GM18498 (cell line): ENCODE data around the gene GABRR1.

Experiments
- ATAC-seq: cut with Tn5 transposase; IDR thresholded peaks from one replicate; pipeline ENCODE4 v1.9.1; 2021; ENCODE audit warnings: mild to moderate bottlenecking, moderate library complexity; ENCODE audit not compliant: unreplicated experiment

The GABRR1 gene

DNA sequence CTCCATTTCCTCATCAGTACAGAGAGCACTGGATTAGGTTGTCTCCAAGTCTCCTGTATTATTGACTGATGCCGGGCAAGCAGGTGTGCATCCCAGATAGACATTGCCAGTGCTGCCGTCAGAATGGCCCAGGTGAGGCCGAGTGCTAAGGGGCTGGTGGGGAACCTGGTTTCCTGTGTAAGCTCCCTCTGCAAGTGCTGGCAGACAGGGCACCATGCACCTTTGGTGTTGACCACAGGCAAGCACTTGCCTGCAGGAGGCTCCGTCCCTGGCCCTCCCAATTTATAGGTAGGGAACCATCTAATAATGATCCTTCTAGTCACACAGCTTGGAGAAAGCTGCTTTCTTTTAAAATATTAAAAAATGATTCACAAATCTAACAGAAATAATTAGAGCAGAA lies 747 bp downstream of the GABRR1 start:
- no peak for ATAC-seq

GRCh38 chr6:89215391-89215790 lies 1.8 kb downstream of the GABRR1 start:
- ATAC-seq, result no peak

GRCh38 chr6:89214197-89214596 lies 3.0 kb downstream of the GABRR1 start:
- ATAC-seq, result no peak

GRCh38 chr6:89212472-89212871 lies 4.7 kb downstream of the GABRR1 start:
- no peak for ATAC-seq

GRCh38 chr6:89209457-89209856 lies 7.7 kb downstream of the GABRR1 start:
- no peak for ATAC-seq

DNA sequence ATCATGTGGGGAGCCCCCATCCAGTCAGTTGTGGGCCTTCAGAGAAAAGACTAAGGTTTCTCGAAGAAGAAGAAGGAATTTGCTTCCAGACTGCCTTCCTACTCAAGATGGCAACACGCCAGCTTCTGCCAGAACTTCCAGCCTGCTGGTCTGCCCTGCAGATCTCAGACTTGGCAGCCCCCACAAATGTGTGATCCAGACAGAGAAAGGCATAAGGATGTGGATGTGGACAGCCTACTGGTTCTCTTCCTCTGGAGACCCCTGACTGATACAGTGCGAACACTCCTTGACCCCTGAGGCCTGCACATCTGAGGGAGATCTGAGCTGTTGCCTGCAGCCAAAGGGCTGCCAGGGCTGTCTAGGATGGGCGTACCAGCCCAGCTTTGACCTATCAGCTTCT lies 8.6 kb downstream of the GABRR1 start:
- ATAC-seq, result no peak

GRCh38 chr6:89205819-89206218 lies 11.3 kb downstream of the GABRR1 start:
- no peak for ATAC-seq

GRCh38 chr6:89204096-89204495 lies 13.1 kb downstream of the GABRR1 start:
- ATAC-seq, result no peak

GRCh38 chr6:89200706-89201215 lies 16.4 kb downstream of the GABRR1 start:
- ATAC-seq, result no peak

GRCh38 chr6:89199579-89199978 lies 17.6 kb downstream of the GABRR1 start:
- ATAC-seq, result no peak

- no peak for ATAC-seq
These were observed 18.9 kb downstream of the GABRR1 start for GRCh38 chr6:89198235-89198634.

DNA sequence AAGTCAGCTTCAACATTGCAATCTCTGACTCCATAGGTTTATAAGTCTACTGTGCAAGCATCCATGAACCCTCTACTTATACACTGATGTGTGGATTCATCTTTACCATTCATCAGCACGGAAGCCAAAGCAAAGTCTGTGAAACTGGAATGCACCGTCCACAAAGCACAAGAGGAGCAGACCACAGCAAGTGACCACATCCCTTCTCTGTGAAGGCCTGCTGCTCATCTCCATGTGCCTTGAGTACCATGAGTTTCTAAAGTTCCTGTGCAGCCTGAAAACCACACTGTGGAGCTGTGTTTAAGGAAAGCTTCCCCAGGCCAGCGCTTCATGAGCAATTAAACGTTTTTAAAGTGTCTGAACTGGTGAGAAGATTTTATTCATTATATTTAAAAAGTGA lies 20.0 kb downstream of the GABRR1 start:
- ATAC-seq, result no peak

GRCh38 chr6:89194559-89194958 lies 22.6 kb downstream of the GABRR1 start:
- ATAC-seq, result no peak

DNA sequence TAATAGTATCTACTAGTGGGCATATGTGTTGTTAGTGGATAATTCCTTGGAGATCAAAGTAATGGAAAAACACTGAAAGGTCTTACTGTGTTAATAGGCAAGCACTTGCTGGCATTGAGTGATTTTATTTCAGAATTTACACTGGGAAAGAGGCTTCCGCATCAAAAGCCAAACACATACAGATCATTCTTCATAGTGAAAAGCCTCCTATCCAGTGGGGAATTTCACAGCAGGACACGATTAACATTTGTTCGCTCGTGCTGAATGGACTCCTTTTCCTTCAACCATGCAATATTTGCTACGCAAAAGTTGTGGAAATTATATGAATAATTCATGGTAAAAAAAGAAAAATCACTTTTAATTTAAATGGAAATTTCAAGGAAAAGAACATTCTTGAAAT lies 26.4 kb downstream of the GABRR1 start:
- no peak for ATAC-seq

DNA sequence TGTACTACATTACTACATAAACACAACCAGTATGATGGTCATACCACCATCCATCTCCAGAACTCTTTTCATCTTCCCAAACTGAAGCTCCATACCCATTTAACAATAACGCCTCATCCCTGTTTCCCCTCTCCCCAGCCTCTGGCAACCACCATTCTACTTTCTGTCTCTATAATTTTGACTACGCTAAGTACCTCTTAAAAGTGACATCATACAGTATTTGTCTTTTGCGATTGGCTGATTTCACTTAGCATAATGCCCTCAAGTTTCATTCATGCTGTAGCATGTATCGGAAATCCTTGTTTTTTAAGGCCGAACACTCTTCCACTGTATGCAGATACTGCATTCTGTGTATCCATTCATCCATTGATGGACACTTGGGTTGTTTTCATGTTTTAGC lies 29.7 kb downstream of the GABRR1 start:
- ATAC-seq, result no peak

DNA sequence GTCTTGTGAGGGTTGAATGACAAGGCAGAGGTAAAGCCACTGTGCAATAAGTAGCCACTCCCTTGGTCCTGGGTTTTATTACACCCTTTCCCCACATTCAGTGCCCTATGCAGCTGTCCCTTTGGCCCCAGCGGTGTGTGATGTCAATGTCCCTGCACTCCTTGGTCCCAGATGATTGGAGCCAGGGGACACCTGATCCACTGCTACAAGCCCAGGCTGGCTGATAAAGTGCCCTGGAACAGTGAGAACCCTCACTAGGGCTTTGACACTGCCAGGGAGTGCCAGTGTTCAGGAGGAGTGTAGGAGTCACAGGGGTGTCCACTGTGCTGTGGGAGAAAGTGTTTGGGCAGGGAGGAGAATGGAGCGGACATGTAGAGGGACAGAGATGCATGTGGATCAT lies 30.4 kb downstream of the GABRR1 start:
- no peak for ATAC-seq

DNA sequence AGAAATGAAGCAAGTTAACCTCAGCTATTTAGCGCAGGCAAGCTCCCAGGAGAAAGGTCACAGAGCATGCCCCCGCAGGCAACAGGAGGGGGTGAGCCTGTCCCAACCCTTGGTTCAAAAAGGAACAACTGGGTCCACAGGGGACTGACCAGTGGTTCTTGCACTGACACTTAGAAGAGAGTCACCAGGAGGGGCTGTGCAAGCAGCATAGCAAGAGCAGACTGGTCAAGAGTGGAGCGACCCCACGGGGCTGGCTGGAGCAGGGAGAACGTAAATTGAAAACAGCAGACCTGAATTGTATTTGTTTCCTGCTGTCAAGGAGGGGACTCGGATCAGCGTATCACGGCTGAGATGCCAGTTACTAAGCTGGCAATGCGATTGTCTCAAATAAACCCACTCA lies 32.8 kb downstream of the GABRR1 start:
- ATAC-seq, result no peak

DNA sequence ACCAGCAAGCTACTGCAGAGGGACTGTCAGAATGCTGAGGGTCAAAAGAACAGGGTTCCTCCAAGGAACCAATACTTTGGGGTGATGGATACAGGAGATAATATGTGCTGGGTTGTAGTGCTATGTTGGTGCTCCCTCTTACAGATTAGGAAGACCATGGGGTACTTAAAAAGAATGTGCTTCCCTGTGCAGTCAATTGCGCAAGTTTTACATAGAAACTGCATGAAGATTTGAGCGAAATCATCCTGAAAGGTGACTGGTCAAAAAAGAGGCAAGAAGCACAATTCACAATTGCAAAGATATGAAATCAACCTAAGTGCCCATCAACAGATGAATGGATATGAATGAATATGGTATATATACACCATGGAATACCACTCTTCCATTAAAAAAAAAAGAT lies 33.9 kb downstream of the GABRR1 start:
- no peak for ATAC-seq

DNA sequence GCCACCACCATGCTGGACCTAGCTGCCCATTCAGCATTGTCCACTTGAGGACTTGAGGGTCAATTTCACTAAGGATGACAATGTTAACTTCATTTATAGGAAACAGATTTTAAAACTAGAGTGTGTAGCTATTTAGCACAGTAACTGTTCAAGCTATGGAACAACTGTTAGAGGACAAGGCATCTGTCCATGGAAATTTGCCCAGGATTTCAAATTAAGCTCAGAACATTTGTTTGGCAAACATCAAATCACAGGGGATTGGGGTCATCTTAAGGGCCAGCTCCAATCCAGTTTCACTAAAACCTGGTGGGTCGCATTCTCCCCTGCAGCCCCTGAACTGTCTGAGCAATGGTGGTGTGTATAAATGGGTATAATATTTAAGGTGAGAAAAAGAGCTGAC lies 36.2 kb downstream of the GABRR1 start:
- no peak for ATAC-seq

DNA sequence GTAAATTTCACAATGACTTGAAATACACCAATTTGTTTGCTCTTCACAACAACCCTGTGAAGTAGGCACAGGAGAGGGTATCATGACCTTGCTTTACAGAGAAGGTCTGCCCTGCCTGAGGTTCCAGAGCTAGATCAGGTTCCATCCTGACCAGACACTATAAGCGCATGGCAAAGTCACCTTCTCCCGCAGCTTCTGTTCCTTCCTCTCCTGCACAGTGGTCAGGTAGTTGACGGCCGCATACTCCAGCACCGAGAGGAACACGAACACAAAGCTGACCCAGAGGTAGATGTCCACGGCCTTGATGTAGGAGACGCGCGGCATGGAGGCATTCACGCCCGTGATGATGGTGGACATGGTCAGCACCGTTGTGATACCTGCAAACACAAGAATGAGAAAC lies 37.0 kb downstream of the GABRR1 start:
- no peak for ATAC-seq

DNA sequence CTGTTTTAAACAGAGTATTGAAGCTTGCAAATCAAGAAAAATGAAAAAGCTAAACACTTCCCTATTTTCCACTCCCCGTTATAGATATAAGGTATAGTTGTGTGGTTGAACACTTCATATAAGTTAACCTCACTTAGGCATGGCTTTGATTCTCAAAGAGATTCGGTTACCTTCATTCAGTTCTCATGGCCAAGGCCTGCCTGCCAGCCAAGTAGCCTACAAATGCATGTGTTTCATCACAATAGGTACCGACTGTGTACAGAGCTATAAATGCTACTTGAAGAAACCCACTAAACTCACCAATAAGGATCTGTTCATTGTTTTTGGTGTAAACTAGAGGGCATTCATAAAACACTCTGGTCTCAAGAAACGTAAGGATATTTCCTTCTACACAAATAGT lies 43.5 kb downstream of the GABRR1 start:
- no peak for ATAC-seq

GRCh38 chr6:89172131-89172530 lies 45.0 kb downstream of the GABRR1 start:
- ATAC-seq, result no peak

DNA sequence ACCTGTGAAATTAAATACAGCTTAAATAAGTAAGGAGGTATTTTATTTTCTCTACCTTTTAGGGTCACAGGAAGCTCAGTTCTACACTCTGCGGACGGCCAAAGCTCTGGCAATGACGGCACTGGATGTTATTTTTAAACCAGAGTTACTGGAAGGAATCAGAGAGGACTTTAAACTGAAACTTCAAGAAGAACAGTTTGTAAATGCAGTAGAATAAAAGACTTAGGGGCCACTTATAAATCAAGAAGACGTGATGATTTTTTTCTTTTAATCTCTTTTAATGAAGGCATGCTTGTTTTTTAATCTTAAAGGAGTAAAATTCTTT lies 55.1 kb downstream of the GABRR1 start:
- no peak for ATAC-seq
